Neural progenitor cell (in vitro differentiated cells): Measurements from ENCODE around the gene MRPL3. TPM values are rescaled to one million over a fixed set of nuclear protein-coding genes. Genes with fewer than 3 reads are reported as not detected.
"Not testable (repeated sequence)": the region's sequence is repeated elsewhere in the genome, so short reads cannot be mapped to it uniquely, and the experiment has no call there.

ENCODE experiments used
- DNase-seq: peaks from one replicate; pipeline ENCODE4 v3.0.0-alpha.2; 2016; ENCODE audit warnings: low spot score
- H2AFZ ChIP-seq: fragments of 200-600 bp; sonication (generic); replicated peaks from 2 replicates; pipeline ENCODE4 v1.6.1; 2016; ENCODE audit warnings: antibody characterized with exemption
- H3F3A ChIP-seq: fragments of 200-600 bp; sonication (generic); 2 replicates; pipeline ENCODE4 v1.6.1; 2016; ENCODE audit warnings: antibody characterized with exemption, low read depth
- H3K27ac ChIP-seq: fragments of 200-600 bp; sonication (generic); 2 replicates; pipeline ENCODE4 v1.5.1; 2016; ENCODE audit warnings: mild to moderate bottlenecking
- H3K27me3 ChIP-seq: fragments of 200-600 bp; sonication (generic); 2 replicates; pipeline ENCODE4 v1.6.1; 2016; ENCODE audit warnings: mild to moderate bottlenecking, moderate library complexity
- H3K36me3 ChIP-seq: fragments of 200-600 bp; sonication (generic); 2 replicates; pipeline ENCODE4 v1.5.1; 2016
- H3K4me1 ChIP-seq: fragments of 200-600 bp; sonication (generic); 2 replicates; pipeline ENCODE4 v1.6.1; 2016; ENCODE audit warnings: mixed run types
- H3K4me2 ChIP-seq: fragments of 200-600 bp; sonication (generic); 2 replicates; pipeline ENCODE4 v1.6.1; 2016
- H3K4me3 ChIP-seq: fragments of 200-600 bp; sonication (generic); 2 replicates; pipeline ENCODE4 v1.5.1; 2016
- H3K79me2 ChIP-seq: fragments of 200-600 bp; sonication (generic); 2 replicates; pipeline ENCODE4 v1.6.1; 2016; ENCODE audit warnings: low read depth
- H3K9ac ChIP-seq: fragments of 200-600 bp; sonication (generic); 2 replicates; pipeline ENCODE4 v1.6.1; 2016
- H3K9me3 ChIP-seq: fragments of 200-600 bp; sonication (generic); 2 replicates; pipeline ENCODE4 v1.5.1; 2016; ENCODE audit warnings: low read depth
- H4K20me1 ChIP-seq: fragments of 200-600 bp; sonication (generic); 2 replicates; pipeline ENCODE4 v1.6.1; 2016; ENCODE audit warnings: low read depth
- H3K27ac Mint-ChIP-seq: 3 replicates; pipeline ENCODE4 v1.8.0; 2021; ENCODE audit warnings: mixed read lengths
- H3K27me3 Mint-ChIP-seq: 2 replicates; pipeline ENCODE4 v1.8.0; 2022; ENCODE audit warnings: low read depth, mild to moderate bottlenecking, inconsistent platforms, moderate library complexity, mixed read lengths; ENCODE audit not compliant: insufficient read depth
- H3K36me3 Mint-ChIP-seq: 3 replicates; pipeline ENCODE4 v1.8.0; 2021; ENCODE audit warnings: mixed read lengths
- H3K4me1 Mint-ChIP-seq: 3 replicates; pipeline ENCODE4 v1.8.0; 2021; ENCODE audit warnings: mixed read lengths
- H3K4me3 Mint-ChIP-seq: 3 replicates; pipeline ENCODE4 v1.8.0; 2021; ENCODE audit warnings: mild to moderate bottlenecking, moderate library complexity, mixed read lengths
- H3K9me3 Mint-ChIP-seq: 3 replicates; pipeline ENCODE4 v1.8.0; 2020; ENCODE audit warnings: mixed read lengths
- EZH2 ChIP-seq: fragments of 200-600 bp; sonication (generic); IDR thresholded peaks from 2 replicates; pipeline ENCODE4 v1.6.1; 2017; ENCODE audit warnings: antibody characterized with exemption, mild to moderate bottlenecking, moderate library complexity
- EZH2phosphoT487 ChIP-seq: fragments of 200-600 bp; sonication (generic); IDR thresholded peaks from 2 replicates; pipeline ENCODE4 v1.6.1; 2017; ENCODE audit warnings: antibody characterized with exemption
- total RNA-seq: library from RNA; depleted of rRNA; stranded (reverse); fragments of >200 nt; gene quantifications from 2 replicates; pipeline ENCODE4 v1.2.3, GENCODE V29; 2015; ENCODE audit warnings: low replicate concordance
- TF ChIP-seq, protein P1 (sequence below): fragments of 200-600 bp; sonication (generic); IDR thresholded peaks from 2 replicates; pipeline ENCODE4 v1.5.1; 2017; ENCODE audit warnings: antibody characterized with exemption, mild to moderate bottlenecking

The MRPL3 gene
- total RNA-seq, 1 donor from 2014 or later, result 202 TPM

DNA sequence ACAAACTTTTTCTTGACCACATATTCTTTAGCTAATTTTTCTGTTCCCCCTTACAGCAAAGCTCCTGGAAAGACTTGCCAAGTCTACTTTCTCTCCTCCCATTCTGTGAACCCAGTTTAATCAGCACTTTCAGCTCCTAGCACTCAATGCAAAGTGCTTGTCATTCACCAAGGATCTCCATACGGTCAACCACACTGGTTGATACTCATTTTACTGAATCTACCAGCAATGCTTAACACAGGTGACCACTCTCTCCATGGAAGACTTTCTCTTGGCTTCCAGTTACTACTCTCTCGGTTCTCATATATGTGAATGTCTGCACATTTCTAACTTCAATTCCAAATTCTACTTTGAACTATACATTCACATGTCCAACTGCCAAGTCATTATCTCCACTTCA is 11.7 kb downstream of the MRPL3 start:
- H3K27ac Mint-ChIP-seq, result no peak overlapping the region
- peaks cover 32% of the 10 kb centered on the region for H3K4me1 Mint-ChIP-seq
- H2AFZ ChIP-seq, result no peak overlapping the region
- H3K9ac ChIP-seq, result no peak overlapping the region
- peaks cover 20% of the 10 kb centered on the region for H3K4me1 ChIP-seq
- H3K27ac ChIP-seq, result no peak overlapping the region
- peaks cover 65% of the 10 kb centered on the region for H3K79me2 ChIP-seq
- peaks cover 37% of the 10 kb centered on the region for H3K36me3 Mint-ChIP-seq
- H3K27me3 ChIP-seq, result no peaks in the 10 kb centered on the region
- H3K4me3 ChIP-seq, result no peak overlapping the region
- H4K20me1 ChIP-seq, result peaks cover 6% of the 10 kb centered on the region
- H3K9me3 Mint-ChIP-seq, result peaks cover 3% of the 10 kb centered on the region
- no peak for DNase-seq
- H3K27me3 Mint-ChIP-seq, result no peaks in the 10 kb centered on the region
- H3K36me3 ChIP-seq, result peaks cover 37% of the 10 kb centered on the region
- no peak overlapping the region for H3K4me3 Mint-ChIP-seq
- H3F3A ChIP-seq, result no peaks in the 10 kb centered on the region
- TF ChIP-seq, protein P1, sequence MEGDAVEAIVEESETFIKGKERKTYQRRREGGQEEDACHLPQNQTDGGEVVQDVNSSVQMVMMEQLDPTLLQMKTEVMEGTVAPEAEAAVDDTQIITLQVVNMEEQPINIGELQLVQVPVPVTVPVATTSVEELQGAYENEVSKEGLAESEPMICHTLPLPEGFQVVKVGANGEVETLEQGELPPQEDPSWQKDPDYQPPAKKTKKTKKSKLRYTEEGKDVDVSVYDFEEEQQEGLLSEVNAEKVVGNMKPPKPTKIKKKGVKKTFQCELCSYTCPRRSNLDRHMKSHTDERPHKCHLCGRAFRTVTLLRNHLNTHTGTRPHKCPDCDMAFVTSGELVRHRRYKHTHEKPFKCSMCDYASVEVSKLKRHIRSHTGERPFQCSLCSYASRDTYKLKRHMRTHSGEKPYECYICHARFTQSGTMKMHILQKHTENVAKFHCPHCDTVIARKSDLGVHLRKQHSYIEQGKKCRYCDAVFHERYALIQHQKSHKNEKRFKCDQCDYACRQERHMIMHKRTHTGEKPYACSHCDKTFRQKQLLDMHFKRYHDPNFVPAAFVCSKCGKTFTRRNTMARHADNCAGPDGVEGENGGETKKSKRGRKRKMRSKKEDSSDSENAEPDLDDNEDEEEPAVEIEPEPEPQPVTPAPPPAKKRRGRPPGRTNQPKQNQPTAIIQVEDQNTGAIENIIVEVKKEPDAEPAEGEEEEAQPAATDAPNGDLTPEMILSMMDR, result no peak
- TF ChIP-seq EZH2 (no peak), EZH2phosphoT487 (no peak)
- no peak overlapping the region for H3K4me2 ChIP-seq
- no peaks in the 10 kb centered on the region for H3K9me3 ChIP-seq

GRCh38 chr3:131486545-131486944 is 16.2 kb downstream of the MRPL3 start:
- not testable (repeated sequence) for H3K9me3 ChIP-seq, H3K9ac ChIP-seq, H3K4me2 ChIP-seq, DNase-seq, H3K27me3 ChIP-seq, H2AFZ ChIP-seq, H3K4me3 ChIP-seq, H4K20me1 ChIP-seq, H3F3A ChIP-seq, H3K27ac ChIP-seq, H3K9me3 Mint-ChIP-seq, H3K4me1 ChIP-seq, H3K27me3 Mint-ChIP-seq, H3K4me3 Mint-ChIP-seq, H3K27ac Mint-ChIP-seq
- H3K36me3 ChIP-seq, result peaks cover 28% of the 10 kb centered on the region
- H3K79me2 ChIP-seq, result peaks cover 55% of the 10 kb centered on the region
- Mint-ChIP-seq H3K4me1 (peaks cover 19% of the 10 kb centered on the region), H3K36me3 (peaks cover 38% of the 10 kb centered on the region)

DNA sequence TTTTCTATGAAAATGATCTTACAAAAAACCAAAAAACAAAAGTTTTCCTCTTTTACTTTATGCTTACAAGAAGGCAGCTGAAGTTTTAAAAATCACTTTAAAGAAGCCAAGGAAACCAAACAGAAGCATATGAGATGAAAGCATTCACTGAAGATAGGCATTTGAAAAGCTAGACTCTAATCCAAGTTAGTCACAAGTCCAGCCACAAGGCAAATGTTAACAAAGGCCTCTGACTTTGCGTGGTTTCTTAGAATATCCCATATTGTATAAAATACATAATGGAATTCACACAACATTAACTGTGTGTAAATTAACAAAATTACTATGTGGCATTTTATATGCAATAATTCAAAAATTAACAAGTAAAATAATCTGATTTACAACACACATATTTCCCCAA is 17.7 kb downstream of the MRPL3 start:
- no peak for DNase-seq
- H3K9me3 Mint-ChIP-seq, result peaks cover 3% of the 10 kb centered on the region
- H4K20me1 ChIP-seq, result no peaks in the 10 kb centered on the region
- H3K36me3 Mint-ChIP-seq, result peaks cover 45% of the 10 kb centered on the region
- H3K27ac ChIP-seq, result no peak overlapping the region
- H3K4me3 ChIP-seq, result no peak overlapping the region
- peaks cover 49% of the 10 kb centered on the region for H3K79me2 ChIP-seq
- TF ChIP-seq EZH2phosphoT487 (no peak), EZH2 (no peak)
- TF ChIP-seq, protein P1, result no peak
- H3K27me3 Mint-ChIP-seq, result no peaks in the 10 kb centered on the region
- H3K4me1 ChIP-seq, result no peaks in the 10 kb centered on the region
- H3K9me3 ChIP-seq, result no peaks in the 10 kb centered on the region
- peaks cover 29% of the 10 kb centered on the region for H3K36me3 ChIP-seq
- H3K4me3 Mint-ChIP-seq, result no peak overlapping the region
- no peaks in the 10 kb centered on the region for H3K27me3 ChIP-seq
- peaks cover 19% of the 10 kb centered on the region for H3K4me1 Mint-ChIP-seq
- peak overlapping the region; percentile 97 for H3K27ac Mint-ChIP-seq
- no peak overlapping the region for H3K4me2 ChIP-seq
- no peaks in the 10 kb centered on the region for H3F3A ChIP-seq
- no peak overlapping the region for H2AFZ ChIP-seq
- H3K9ac ChIP-seq, result no peak overlapping the region

DNA sequence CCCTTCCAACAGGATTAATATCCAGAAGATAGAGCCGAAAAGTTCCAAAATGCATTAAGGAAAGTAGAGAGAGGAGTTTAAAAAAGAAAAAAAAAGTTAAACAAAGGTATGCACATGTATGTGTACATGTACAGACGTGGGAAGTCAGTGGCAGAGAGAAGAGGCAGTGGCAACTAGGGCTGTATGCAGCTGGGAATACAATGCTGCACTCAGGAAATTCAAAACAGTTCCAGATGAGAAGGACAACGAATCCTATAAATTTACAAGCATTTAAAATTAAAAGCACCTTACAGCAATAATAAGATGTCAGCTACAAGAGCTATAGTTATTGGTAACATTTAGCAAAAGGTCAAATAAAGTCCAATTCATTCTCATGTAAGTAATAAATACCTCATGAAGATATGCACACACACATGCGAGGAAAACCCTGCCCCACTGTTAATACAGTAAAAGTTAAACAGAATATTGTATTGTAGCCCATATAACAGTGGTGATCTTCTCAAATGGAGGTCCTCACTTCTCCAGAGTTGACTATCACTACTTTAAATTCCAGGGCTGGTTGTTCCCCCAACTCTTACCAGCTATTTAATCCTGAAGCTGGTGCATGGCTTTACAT is 18.2 kb downstream of the MRPL3 start:
- Histone ChIP-seq H3K27me3 (no peaks in the 10 kb centered on the region), H4K20me1 (no peaks in the 10 kb centered on the region), H3K27ac (no peak overlapping the region), H3K9me3 (no peaks in the 10 kb centered on the region), H3K4me3 (no peak overlapping the region), H3K36me3 (peaks cover 24% of the 10 kb centered on the region), H2AFZ (no peak overlapping the region), H3F3A (no peaks in the 10 kb centered on the region), H3K9ac (no peak overlapping the region), H3K4me2 (no peak overlapping the region), H3K4me1 (no peaks in the 10 kb centered on the region), H3K79me2 (peaks cover 49% of the 10 kb centered on the region)
- H3K4me1 Mint-ChIP-seq, result peaks cover 19% of the 10 kb centered on the region
- DNase-seq, result no peak
- peaks cover 3% of the 10 kb centered on the region for H3K9me3 Mint-ChIP-seq
- TF ChIP-seq EZH2phosphoT487 (no peak), EZH2 (no peak)
- TF ChIP-seq, protein P1, result no peak
- H3K4me3 Mint-ChIP-seq, result no peak overlapping the region
- H3K36me3 Mint-ChIP-seq, result peaks cover 47% of the 10 kb centered on the region
- no peaks in the 10 kb centered on the region for H3K27me3 Mint-ChIP-seq
- H3K27ac Mint-ChIP-seq, result no peak overlapping the region
